Calu3 (cell line): Measurements from ENCODE around the gene KRT6A. TPM values are rescaled to one million over a fixed set of nuclear protein-coding genes. Genes with fewer than 3 reads are reported as not detected.

Experiments used
- BruUV-seq: library from RNA; stranded (reverse); fragments of 400-500 nt; replicated peaks from 2 replicates; lab custom pipeline; 2021; lab: Mats Ljungman, UMichigan
- CTCF ChIA-PET: fragments of 300-600 bp; sonication (Branson Sonifier 250); formaldehyde crosslinking; loops from one replicate; lab custom pipeline; 2022; ENCODE audit warnings: antibody characterized with exemption; lab: Charles Lee
- DNase-seq: peaks from one replicate; pipeline ENCODE4 v3.0.0; 2022
- H3K27ac Mint-ChIP-seq: one replicate; pipeline ENCODE4 v1.8.0; 2022; ENCODE audit warnings: mixed read lengths; ENCODE audit not compliant: unreplicated experiment
- H3K27me3 Mint-ChIP-seq: one replicate; pipeline ENCODE4 v1.8.0; 2022; ENCODE audit warnings: mixed read lengths; ENCODE audit not compliant: unreplicated experiment
- H3K36me3 Mint-ChIP-seq: one replicate; pipeline ENCODE4 v1.8.0; 2022; ENCODE audit warnings: mild to moderate bottlenecking, moderate library complexity, mixed read lengths; ENCODE audit not compliant: insufficient read depth, unreplicated experiment
- H3K4me1 Mint-ChIP-seq: one replicate; pipeline ENCODE4 v1.8.0; 2022; ENCODE audit warnings: mild to moderate bottlenecking, low read depth, mixed read lengths; ENCODE audit not compliant: unreplicated experiment
- H3K4me3 Mint-ChIP-seq: one replicate; pipeline ENCODE4 v1.8.0; 2022; ENCODE audit warnings: mild to moderate bottlenecking, low read depth, moderate library complexity, mixed read lengths; ENCODE audit not compliant: unreplicated experiment
- H3K9me3 Mint-ChIP-seq: one replicate; pipeline ENCODE4 v1.8.0; 2022; ENCODE audit warnings: low read depth, mixed read lengths; ENCODE audit not compliant: unreplicated experiment
- intact Hi-C: fragments of 100-400 bp; cut with micrococcal nuclease; formaldehyde crosslinking; loops from one replicate; pipeline ENCODE4 v1.10.0; 2022; ENCODE audit not compliant: unreplicated experiment
- total RNA-seq: library from RNA; stranded (reverse); gene quantifications from 2 replicates; pipeline ENCODE4 v1.2.3, GENCODE V29; 2022
- TF ChIP-seq, protein P1 (sequence below): fragments of 200-600 bp; IDR thresholded peaks from one replicate; pipeline ENCODE4 v1.8.0; 2022; ENCODE audit warnings: antibody characterized with exemption; ENCODE audit not compliant: unreplicated experiment

Gene KRT6A
- total RNA-seq, 1 experiment from 2014 or later, result 0.24 TPM

DNA sequence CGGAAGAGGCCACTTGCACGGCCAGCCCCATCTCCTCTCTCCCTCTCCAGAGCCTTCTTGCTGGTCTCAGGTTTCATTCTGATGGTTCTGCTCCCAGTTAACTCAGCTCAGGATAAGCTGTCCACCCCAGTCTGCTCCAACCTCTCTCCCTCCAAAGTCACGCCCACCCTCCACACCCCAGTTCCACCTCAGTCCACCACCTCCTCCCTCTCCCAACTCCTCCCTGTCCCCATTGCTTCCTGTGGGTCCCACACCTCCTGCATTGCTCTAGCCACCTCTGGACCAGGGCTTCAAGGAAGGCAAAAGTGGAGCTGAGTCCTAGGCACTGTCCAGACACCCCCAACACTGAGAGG lies 46.7 kb upstream of the KRT6A start:
- CTCF ChIA-PET, result no interaction called here
- Mint-ChIP-seq H3K4me1 (no peaks in the 10 kb centered on the region), H3K27ac (no peak overlapping the region), H3K9me3 (no peaks in the 10 kb centered on the region), H3K27me3 (peaks cover 26% of the 10 kb centered on the region), H3K36me3 (no peaks in the 10 kb centered on the region), H3K4me3 (no peak overlapping the region)
- TF ChIP-seq, protein P1, sequence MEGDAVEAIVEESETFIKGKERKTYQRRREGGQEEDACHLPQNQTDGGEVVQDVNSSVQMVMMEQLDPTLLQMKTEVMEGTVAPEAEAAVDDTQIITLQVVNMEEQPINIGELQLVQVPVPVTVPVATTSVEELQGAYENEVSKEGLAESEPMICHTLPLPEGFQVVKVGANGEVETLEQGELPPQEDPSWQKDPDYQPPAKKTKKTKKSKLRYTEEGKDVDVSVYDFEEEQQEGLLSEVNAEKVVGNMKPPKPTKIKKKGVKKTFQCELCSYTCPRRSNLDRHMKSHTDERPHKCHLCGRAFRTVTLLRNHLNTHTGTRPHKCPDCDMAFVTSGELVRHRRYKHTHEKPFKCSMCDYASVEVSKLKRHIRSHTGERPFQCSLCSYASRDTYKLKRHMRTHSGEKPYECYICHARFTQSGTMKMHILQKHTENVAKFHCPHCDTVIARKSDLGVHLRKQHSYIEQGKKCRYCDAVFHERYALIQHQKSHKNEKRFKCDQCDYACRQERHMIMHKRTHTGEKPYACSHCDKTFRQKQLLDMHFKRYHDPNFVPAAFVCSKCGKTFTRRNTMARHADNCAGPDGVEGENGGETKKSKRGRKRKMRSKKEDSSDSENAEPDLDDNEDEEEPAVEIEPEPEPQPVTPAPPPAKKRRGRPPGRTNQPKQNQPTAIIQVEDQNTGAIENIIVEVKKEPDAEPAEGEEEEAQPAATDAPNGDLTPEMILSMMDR, result no peak
- DNase-seq, result no peak
- BruUV-seq, result no TSS peak
- intact Hi-C loops, result no loop called here

DNA sequence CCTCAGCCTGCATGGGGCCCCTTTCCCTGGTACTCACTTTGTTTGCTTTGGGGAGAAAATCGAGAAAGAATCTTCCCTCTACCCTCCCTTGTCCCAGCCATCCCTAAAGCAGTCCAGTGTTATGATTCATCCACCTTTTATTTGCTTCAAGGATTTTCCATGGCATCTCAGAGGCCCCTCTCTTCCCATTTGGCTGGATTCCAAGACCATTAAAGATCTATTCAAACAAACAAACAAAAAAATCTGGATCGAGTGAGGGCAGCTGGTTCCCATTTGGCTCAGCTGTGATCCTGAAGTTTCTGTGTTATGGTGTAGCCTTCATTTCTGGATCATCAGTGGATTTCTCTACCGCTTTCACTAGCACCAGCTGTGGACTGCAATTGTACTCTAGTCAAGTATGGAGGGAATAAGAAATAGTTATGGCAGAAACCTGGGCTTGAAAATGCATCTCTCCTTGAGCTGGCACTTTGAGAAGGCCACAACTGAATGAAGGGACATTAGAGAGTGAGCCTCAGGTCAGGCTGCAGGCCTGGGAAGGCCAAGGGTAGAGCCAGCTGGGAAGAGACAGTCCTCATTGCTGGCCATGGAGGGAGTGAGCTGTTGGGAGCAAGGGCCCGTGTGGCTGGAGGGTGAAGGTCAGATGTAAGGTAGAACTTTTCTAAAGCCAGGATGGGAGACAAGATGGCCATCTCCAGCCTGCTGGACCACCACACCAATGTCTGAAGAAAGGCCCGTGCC lies 46.2 kb upstream of the KRT6A start:
- Mint-ChIP-seq H3K4me1 (no peaks in the 10 kb centered on the region), H3K27ac (no peak overlapping the region), H3K27me3 (peaks cover 21% of the 10 kb centered on the region), H3K36me3 (no peaks in the 10 kb centered on the region), H3K4me3 (no peak overlapping the region), H3K9me3 (no peaks in the 10 kb centered on the region)
- TF ChIP-seq, protein P1, result no peak
- no peak for DNase-seq
- intact Hi-C loops, result no loop called here
- BruUV-seq, result no TSS peak
- CTCF ChIA-PET, result no interaction called here

DNA sequence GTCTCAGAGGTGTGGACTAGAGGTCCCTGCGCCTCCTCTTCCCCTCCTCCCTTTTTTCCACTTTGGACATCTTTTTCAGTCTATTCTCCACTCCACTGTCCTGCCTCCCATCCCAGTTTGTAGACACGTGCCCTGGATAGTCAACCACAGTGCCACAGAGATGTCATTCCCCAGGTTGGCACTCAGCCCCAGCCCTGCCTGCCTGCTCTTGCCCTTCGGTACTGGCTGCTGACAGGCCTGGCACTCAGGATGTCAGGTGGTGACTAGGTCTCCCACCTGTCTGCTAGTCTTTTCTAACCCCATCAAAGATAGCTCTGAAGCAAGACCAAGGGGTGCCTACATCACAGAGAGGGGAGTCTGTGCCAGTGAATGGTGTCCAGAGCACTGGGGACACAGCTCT lies 44.0 kb upstream of the KRT6A start:
- no TSS peak for BruUV-seq
- Mint-ChIP-seq H3K4me3 (no peak overlapping the region), H3K9me3 (no peaks in the 10 kb centered on the region), H3K4me1 (no peaks in the 10 kb centered on the region), H3K36me3 (no peaks in the 10 kb centered on the region), H3K27ac (no peak overlapping the region), H3K27me3 (no peaks in the 10 kb centered on the region)
- intact Hi-C loops, result no loop called here
- CTCF ChIA-PET, result no interaction called here
- TF ChIP-seq, protein P1, result no peak
- no peak for DNase-seq

DNA sequence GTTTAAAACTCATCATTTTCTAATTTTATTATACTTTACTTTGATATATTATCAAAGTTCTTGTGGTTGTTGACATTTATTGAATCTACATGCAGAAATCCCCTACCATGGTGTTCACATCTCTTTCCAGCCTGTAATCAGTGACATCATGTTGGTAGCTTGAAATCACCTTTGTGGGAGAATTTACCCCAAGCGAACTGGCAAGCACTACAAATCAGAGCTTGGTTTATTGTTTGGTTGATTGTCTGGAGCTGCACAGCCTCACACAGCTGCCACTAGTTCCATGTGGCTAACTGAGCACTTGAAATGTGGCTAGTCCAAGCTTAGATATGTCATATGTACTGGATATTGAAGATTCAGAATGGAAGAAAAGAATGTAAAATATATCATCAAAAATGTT lies 42.5 kb upstream of the KRT6A start:
- no TSS peak for BruUV-seq
- intact Hi-C loops, result no loop called here
- Mint-ChIP-seq H3K4me1 (no peaks in the 10 kb centered on the region), H3K27me3 (no peaks in the 10 kb centered on the region), H3K36me3 (no peaks in the 10 kb centered on the region), H3K27ac (no peak overlapping the region), H3K4me3 (no peak overlapping the region), H3K9me3 (no peaks in the 10 kb centered on the region)
- TF ChIP-seq, protein P1, result no peak
- CTCF ChIA-PET, result no interaction called here
- no peak for DNase-seq
